Tibial nerve (tissue), 4 donors: ENCODE results near the gene LMX1A. TPM values are rescaled to one million over a fixed set of nuclear protein-coding genes. Genes with fewer than 3 reads are reported as not detected.

ENCODE experiments used
- DNase-seq, 2 donors: peaks; one replicate each; pipeline ENCODE4 v3.0.0-alpha.2; 2019; ENCODE audit warnings: low spot score in 2 of 2
- H3K27ac ChIP-seq, 4 donors: fragments of 200-600 bp; sonication (generic) in 3 of 4; one replicate each; pipeline ENCODE4 v1.5.1; 2017 to 2019; ENCODE audit warnings: mild to moderate bottlenecking in 1 of 4
- H3K27me3 ChIP-seq, 2 donors: fragments of 200-600 bp; sonication (generic) in 1 of 2; one replicate each; pipeline versions ENCODE4 v1.5.1 to v1.6.0; 2017 to 2019
- H3K36me3 ChIP-seq, 3 donors: fragments of 200-600 bp; sonication (generic); one replicate each; pipeline ENCODE4 v1.5.1; 2018 to 2019
- H3K4me1 ChIP-seq, 4 donors: fragments of 200-600 bp; sonication (generic) in 3 of 4; one replicate each; pipeline ENCODE4 v1.5.1; 2017 to 2019
- H3K4me3 ChIP-seq, 4 donors: fragments of 200-600 bp; sonication (generic) in 3 of 4; one replicate each; pipeline ENCODE4 v1.5.1; 2017 to 2019; ENCODE audit warnings: mild to moderate bottlenecking in 1 of 4, moderate library complexity in 1 of 4
- H3K9me3 ChIP-seq, 4 donors: fragments of 200-600 bp; sonication (generic) in 3 of 4; one replicate each; pipeline ENCODE4 v1.5.1; 2017 to 2019
- CTCF ChIP-seq, 5 experiments: fragments of 200-600 bp in 3 of 5; fragments of 450-650 bp in 2 of 5; sonication (generic) in 3 of 5; IDR thresholded peaks; one replicate each; pipeline ENCODE4 v1.5.1; 2016 to 2019; ENCODE audit warnings: antibody characterized with exemption in 5 of 5, mild to moderate bottlenecking in 3 of 5, moderate library complexity in 2 of 5
- EP300 ChIP-seq, 2 donors: sonication (generic); formaldehyde crosslinking; IDR thresholded peaks; one replicate each; pipeline ENCODE4 v1.6.1; 2017; ENCODE audit warnings: antibody characterized with exemption in 2 of 2, mild to moderate bottlenecking in 1 of 2
- POLR2A ChIP-seq, 2 donors: fragments of 450-650 bp; IDR thresholded peaks; one replicate each; pipeline ENCODE4 v1.6.1; 2017; ENCODE audit warnings: antibody characterized with exemption in 2 of 2, mild to moderate bottlenecking in 2 of 2, moderate library complexity in 2 of 2
- WGBS, 2 donors: methylation state at CpG; one replicate each; pipeline ENCODE4 v1.1.5; 2018; 5-methylcytosine and 5-hydroxymethylcytosine counted together
- total RNA-seq, 4 donors: library from RNA; depleted of rRNA; stranded (reverse); fragments of >200 nt; gene quantifications; one replicate each; pipeline ENCODE4 v1.1.0, GENCODE V29; 2016

LMX1A gene
- total RNA-seq, 4 donors from 2014 or later, result 0.84 TPM; not detected in 3

- Histone ChIP-seq H3K4me1 (no peaks in the 10 kb centered on the region), H3K4me3 (no peak overlapping the region), H3K9me3 (no peaks in the 10 kb centered on the region), H3K36me3 (no peaks in the 10 kb centered on the region), H3K27me3 (no peaks in the 10 kb centered on the region), H3K27ac (no peak overlapping the region)
- no peak for DNase-seq
- TF ChIP-seq EP300 (IDR thresholded peaks at IDR 0.05) (no peak), POLR2A (IDR thresholded peaks at IDR 0.05) (no peak), CTCF (IDR thresholded peaks at IDR 0.05) (no peak)
- 39 to 52% methylated on average over 3 of the region's 3 CpGs for WGBS, 2 donors
These were observed 101.5 kb downstream of the LMX1A start for GRCh38 chr1:165254896-165255625.

GRCh38 chr1:165254376-165254775 lies 102.1 kb downstream of the LMX1A start:
- TF ChIP-seq CTCF (IDR thresholded peaks at IDR 0.05) (no peak), EP300 (IDR thresholded peaks at IDR 0.05) (no peak), POLR2A (IDR thresholded peaks at IDR 0.05) (no peak)
- 64 to 80% methylated on average over 4 of the region's 4 CpGs for WGBS, 2 donors
- H3K27me3 ChIP-seq, result no peaks in the 10 kb centered on the region
- H3K4me1 ChIP-seq, result no peaks in the 10 kb centered on the region
- DNase-seq, result no peak
- H3K9me3 ChIP-seq, result no peaks in the 10 kb centered on the region
- no peaks in the 10 kb centered on the region for H3K36me3 ChIP-seq
- H3K4me3 ChIP-seq, result no peak overlapping the region
- no peak overlapping the region for H3K27ac ChIP-seq

GRCh38 chr1:165253818-165254254 lies 102.7 kb downstream of the LMX1A start:
- whole genome bisulfite sequencing, 2 donors, result 50 to 58% methylated on average over 2 of the region's 2 CpGs
- H3K9me3 ChIP-seq, result no peaks in the 10 kb centered on the region
- TF ChIP-seq EP300 (IDR thresholded peaks at IDR 0.05) (no peak), POLR2A (IDR thresholded peaks at IDR 0.05) (no peak), CTCF (IDR thresholded peaks at IDR 0.05) (no peak)
- DNase-seq, result no peak
- no peak overlapping the region for H3K4me3 ChIP-seq
- H3K27ac ChIP-seq, result no peak overlapping the region
- no peaks in the 10 kb centered on the region for H3K36me3 ChIP-seq
- no peaks in the 10 kb centered on the region for H3K4me1 ChIP-seq
- H3K27me3 ChIP-seq, result no peaks in the 10 kb centered on the region

- WGBS, 2 donors, result 84 to 87% methylated on average over 5 of the region's 5 CpGs
- Histone ChIP-seq H3K36me3 (no peaks in the 10 kb centered on the region), H3K27me3 (no peaks in the 10 kb centered on the region), H3K9me3 (no peaks in the 10 kb centered on the region), H3K4me1 (no peaks in the 10 kb centered on the region), H3K27ac (no peak overlapping the region), H3K4me3 (no peak overlapping the region)
- TF ChIP-seq EP300 (IDR thresholded peaks at IDR 0.05) (no peak), POLR2A (IDR thresholded peaks at IDR 0.05) (no peak), CTCF (IDR thresholded peaks at IDR 0.05) (no peak)
- no peak for DNase-seq
These were observed 107.4 kb downstream of the LMX1A start for GRCh38 chr1:165248969-165249571.

GRCh38 chr1:165241952-165242351 lies 114.6 kb downstream of the LMX1A start:
- H3K27ac ChIP-seq, result no peak overlapping the region
- WGBS, 2 donors, result 52 to 61% methylated on average over 4 of the region's 4 CpGs
- peaks cover 0 to 9% of the 10 kb centered on the region in 2 donors for H3K27me3 ChIP-seq
- H3K36me3 ChIP-seq, result no peaks in the 10 kb centered on the region
- no peaks in the 10 kb centered on the region for H3K9me3 ChIP-seq
- no peak overlapping the region for H3K4me3 ChIP-seq
- TF ChIP-seq POLR2A (IDR thresholded peaks at IDR 0.05), result no peak
- no peak for TF ChIP-seq EP300 (IDR thresholded peaks at IDR 0.05)
- TF ChIP-seq CTCF (IDR thresholded peaks at IDR 0.05), result no peak
- no peaks in the 10 kb centered on the region for H3K4me1 ChIP-seq
- no peak for DNase-seq
